Dermis blood vessel endothelial cell (primary cell): Measurements from ENCODE around the gene CADM1. TPM values are rescaled to one million over a fixed set of nuclear protein-coding genes. Genes with fewer than 3 reads are reported as not detected.
A peak's percentile ranks its signal among the peaks of the same experiment; 100 is the strongest.

Source experiments
- DNase-seq: peaks from one replicate; pipeline ENCODE4 v3.0.0; 2010
- total RNA-seq: library from RNA; depleted of rRNA; stranded (reverse); fragments of >200 nt; gene quantifications from 2 replicates; pipeline ENCODE4 v1.2.3, GENCODE V29; 2014

CADM1 gene
- total RNA-seq, 1 donor from 2014 or later: 2.2 TPM

GRCh38 chr11:115313224-115313838 lies 190.9 kb downstream of the CADM1 start:
- no peak for DNase-seq

- no peak for DNase-seq
Measured at GRCh38 chr11:115311949-115312348, 192.3 kb downstream of the CADM1 start.

- DNase-seq: no peak
Measured at GRCh38 chr11:115306689-115307088, 197.5 kb downstream of the CADM1 start.

- DNase-seq: no peak
Measured at GRCh38 chr11:115304774-115305472, 199.3 kb downstream of the CADM1 start.

- DNase-seq: no peak
Measured at GRCh38 chr11:115303929-115304531, 200.2 kb downstream of the CADM1 start.

GRCh38 chr11:115302946-115303703 lies 201.1 kb downstream of the CADM1 start:
- DNase-seq: no peak

GRCh38 chr11:115300660-115301428 lies 203.4 kb downstream of the CADM1 start:
- DNase-seq: no peak

GRCh38 chr11:115298300-115299012 lies 205.8 kb downstream of the CADM1 start:
- no peak for DNase-seq

GRCh38 chr11:115297330-115297729 lies 206.9 kb downstream of the CADM1 start:
- DNase-seq: no peak

GRCh38 chr11:115291325-115291724 lies 212.9 kb downstream of the CADM1 start:
- DNase-seq: peak; percentile 2

- DNase-seq: peak; percentile 49
Measured at GRCh38 chr11:115290893-115291292, 213.3 kb downstream of the CADM1 start.

- no peak for DNase-seq
Measured at GRCh38 chr11:115290479-115290878, 213.7 kb downstream of the CADM1 start.

- DNase-seq: no peak
Measured at GRCh38 chr11:115287266-115287665, 216.9 kb downstream of the CADM1 start.

GRCh38 chr11:115286614-115287013 lies 217.6 kb downstream of the CADM1 start:
- no peak for DNase-seq

- peak; percentile 2 for DNase-seq
Measured at GRCh38 chr11:115284773-115285172, 219.4 kb downstream of the CADM1 start.

GRCh38 chr11:115282923-115283322 lies 221.3 kb downstream of the CADM1 start:
- DNase-seq: no peak

- no peak for DNase-seq
Measured at GRCh38 chr11:115280775-115281174, 223.4 kb downstream of the CADM1 start.

GRCh38 chr11:115279813-115280761 lies 224.1 kb downstream of the CADM1 start:
- no peak for DNase-seq

- DNase-seq: no peak
Measured at GRCh38 chr11:115276799-115277198, 227.4 kb downstream of the CADM1 start.

- DNase-seq: no peak
Measured at GRCh38 chr11:115276191-115276590, 228.0 kb downstream of the CADM1 start.

GRCh38 chr11:115275045-115275444 lies 229.2 kb downstream of the CADM1 start:
- DNase-seq: no peak
